ENCODE data around the gene GPC6.

- TF ChIP-seq, protein P1, sequence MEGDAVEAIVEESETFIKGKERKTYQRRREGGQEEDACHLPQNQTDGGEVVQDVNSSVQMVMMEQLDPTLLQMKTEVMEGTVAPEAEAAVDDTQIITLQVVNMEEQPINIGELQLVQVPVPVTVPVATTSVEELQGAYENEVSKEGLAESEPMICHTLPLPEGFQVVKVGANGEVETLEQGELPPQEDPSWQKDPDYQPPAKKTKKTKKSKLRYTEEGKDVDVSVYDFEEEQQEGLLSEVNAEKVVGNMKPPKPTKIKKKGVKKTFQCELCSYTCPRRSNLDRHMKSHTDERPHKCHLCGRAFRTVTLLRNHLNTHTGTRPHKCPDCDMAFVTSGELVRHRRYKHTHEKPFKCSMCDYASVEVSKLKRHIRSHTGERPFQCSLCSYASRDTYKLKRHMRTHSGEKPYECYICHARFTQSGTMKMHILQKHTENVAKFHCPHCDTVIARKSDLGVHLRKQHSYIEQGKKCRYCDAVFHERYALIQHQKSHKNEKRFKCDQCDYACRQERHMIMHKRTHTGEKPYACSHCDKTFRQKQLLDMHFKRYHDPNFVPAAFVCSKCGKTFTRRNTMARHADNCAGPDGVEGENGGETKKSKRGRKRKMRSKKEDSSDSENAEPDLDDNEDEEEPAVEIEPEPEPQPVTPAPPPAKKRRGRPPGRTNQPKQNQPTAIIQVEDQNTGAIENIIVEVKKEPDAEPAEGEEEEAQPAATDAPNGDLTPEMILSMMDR (IDR thresholded peaks at IDR 0.05; ENCODE audit: poor library complexity) = no peak
- TF ChIP-seq EZH2phosphoT487 (IDR thresholded peaks at IDR 0.05; ENCODE audit: low read depth, severe bottlenecking, unreplicated experiment) (no peak), EZH2 (IDR thresholded peaks at IDR 0.05; ENCODE audit: borderline replicate concordance) (no peak)
Observed at GRCh38 chr13:93774506-93774905, 547.9 kb downstream of the GPC6 start.
